Neuron (in vitro differentiated cells): ENCODE data around the gene LRRN3.

Source experiments
- H2AFZ ChIP-seq: one replicate; pipeline ENCODE4 v1.6.1; 2013; ENCODE audit warnings: low read depth, mild to moderate bottlenecking, inconsistent platforms, low read length, moderate library complexity
- H3K27me3 ChIP-seq: one replicate; pipeline ENCODE4 v1.6.1; 2013; ENCODE audit warnings: low read length; ENCODE audit not compliant: insufficient read depth
- H3K36me3 ChIP-seq: one replicate; pipeline ENCODE4 v1.6.1; 2013; ENCODE audit warnings: low read length; ENCODE audit not compliant: insufficient read depth
- H3K4me1 ChIP-seq: one replicate; pipeline ENCODE4 v1.6.1; 2013; ENCODE audit warnings: low read length; ENCODE audit not compliant: insufficient read depth
- H3K4me3 ChIP-seq: 2 replicates; pipeline ENCODE4 v1.5.1; 2013; ENCODE audit warnings: mild to moderate bottlenecking, low read length, moderate library complexity
- H3K9me3 ChIP-seq: one replicate; pipeline ENCODE4 v1.6.1; 2013; ENCODE audit warnings: low read length

Gene LRRN3

GRCh38 chr7:111083413-111083812 lies 7.5 kb upstream of the LRRN3 start:
- Histone ChIP-seq H3K27me3 (no peaks in the 10 kb centered on the region), H3K4me1 (peaks cover 33% of the 10 kb centered on the region), H3K4me3 (no peak overlapping the region), H3K36me3 (no peaks in the 10 kb centered on the region), H2AFZ (peak overlapping the region; percentile 37), H3K9me3 (no peaks in the 10 kb centered on the region)

- Histone ChIP-seq H2AFZ (no peak overlapping the region), H3K4me1 (peaks cover 33% of the 10 kb centered on the region), H3K4me3 (no peak overlapping the region), H3K36me3 (no peaks in the 10 kb centered on the region), H3K27me3 (no peaks in the 10 kb centered on the region), H3K9me3 (no peaks in the 10 kb centered on the region)
Measured at GRCh38 chr7:111085356-111085755, 5.6 kb upstream of the LRRN3 start.

- no peaks in the 10 kb centered on the region for H3K9me3 ChIP-seq
- no peak overlapping the region for H3K4me3 ChIP-seq
Measured at GRCh38 chr7:111086532-111086931, 4.4 kb upstream of the LRRN3 start.

GRCh38 chr7:111088328-111088727 lies 2.6 kb upstream of the LRRN3 start:
- Histone ChIP-seq H3K27me3 (no peaks in the 10 kb centered on the region), H3K4me3 (no peak overlapping the region), H3K4me1 (peaks cover 19% of the 10 kb centered on the region), H3K9me3 (no peaks in the 10 kb centered on the region), H2AFZ (no peak overlapping the region), H3K36me3 (no peaks in the 10 kb centered on the region)

More at GRCh38 chr7:111086532-111086931, 4.4 kb upstream of the LRRN3 start:
- H2AFZ ChIP-seq, result no peak overlapping the region
- H3K36me3 ChIP-seq, result no peaks in the 10 kb centered on the region
- no peaks in the 10 kb centered on the region for H3K27me3 ChIP-seq
- peaks cover 27% of the 10 kb centered on the region for H3K4me1 ChIP-seq

- H3K36me3 ChIP-seq, result no peaks in the 10 kb centered on the region
- H3K4me3 ChIP-seq, result no peak overlapping the region
- no peaks in the 10 kb centered on the region for H3K9me3 ChIP-seq
Measured at GRCh38 chr7:111089822-111090426, 1.0 kb upstream of the LRRN3 start.

GRCh38 chr7:111091593-111092358 lies 849 bp downstream of the LRRN3 start:
- no peaks in the 10 kb centered on the region for H3K9me3 ChIP-seq
- no peaks in the 10 kb centered on the region for H3K36me3 ChIP-seq
- H2AFZ ChIP-seq, result peak overlapping the region; percentile 6
- peak overlapping the region; percentile 74 for H3K4me3 ChIP-seq
- peaks cover 41% of the 10 kb centered on the region for H3K4me1 ChIP-seq
- H3K27me3 ChIP-seq, result no peaks in the 10 kb centered on the region

More at GRCh38 chr7:111089822-111090426, 1.0 kb upstream of the LRRN3 start:
- H2AFZ ChIP-seq, result no peak overlapping the region
- no peaks in the 10 kb centered on the region for H3K27me3 ChIP-seq
- H3K4me1 ChIP-seq, result peaks cover 29% of the 10 kb centered on the region

- H3K36me3 ChIP-seq, result no peaks in the 10 kb centered on the region
- H3K4me1 ChIP-seq, result peaks cover 46% of the 10 kb centered on the region
- no peaks in the 10 kb centered on the region for H3K27me3 ChIP-seq
- no peaks in the 10 kb centered on the region for H3K9me3 ChIP-seq
- H3K4me3 ChIP-seq, result peak overlapping the region; percentile 74
- H2AFZ ChIP-seq, result peak overlapping the region; percentile 10
Measured at GRCh38 chr7:111092406-111093236, 1.7 kb downstream of the LRRN3 start.

- Histone ChIP-seq H3K4me1 (peaks cover 46% of the 10 kb centered on the region), H2AFZ (no peak overlapping the region), H3K4me3 (peak overlapping the region; percentile 74)
Measured at GRCh38 chr7:111093496-111093895, 2.6 kb downstream of the LRRN3 start.

GRCh38 chr7:111094419-111094818 lies 3.5 kb downstream of the LRRN3 start:
- H3K36me3 ChIP-seq, result no peaks in the 10 kb centered on the region
- H3K9me3 ChIP-seq, result no peaks in the 10 kb centered on the region
- H2AFZ ChIP-seq, result no peak overlapping the region
- peak overlapping the region; percentile 74 for H3K4me3 ChIP-seq
- peaks cover 46% of the 10 kb centered on the region for H3K4me1 ChIP-seq
- H3K27me3 ChIP-seq, result no peaks in the 10 kb centered on the region

More at GRCh38 chr7:111093496-111093895, 2.6 kb downstream of the LRRN3 start:
- no peaks in the 10 kb centered on the region for H3K36me3 ChIP-seq
- no peaks in the 10 kb centered on the region for H3K27me3 ChIP-seq
- H3K9me3 ChIP-seq, result no peaks in the 10 kb centered on the region

GRCh38 chr7:111096997-111097396 lies 6.1 kb downstream of the LRRN3 start:
- Histone ChIP-seq H3K27me3 (no peaks in the 10 kb centered on the region), H3K4me1 (peaks cover 41% of the 10 kb centered on the region), H3K9me3 (no peaks in the 10 kb centered on the region), H3K4me3 (no peak overlapping the region), H2AFZ (no peak overlapping the region), H3K36me3 (peaks cover 11% of the 10 kb centered on the region)

GRCh38 chr7:111098011-111098925 lies 7.3 kb downstream of the LRRN3 start:
- Histone ChIP-seq H3K4me1 (peaks cover 33% of the 10 kb centered on the region), H2AFZ (no peak overlapping the region)

GRCh38 chr7:111098926-111099250 lies 8.0 kb downstream of the LRRN3 start:
- H3K4me1 ChIP-seq, result peaks cover 28% of the 10 kb centered on the region

More at GRCh38 chr7:111098011-111098925, 7.3 kb downstream of the LRRN3 start:
- peaks cover 16% of the 10 kb centered on the region for H3K36me3 ChIP-seq
- H3K27me3 ChIP-seq, result no peaks in the 10 kb centered on the region
- H3K4me3 ChIP-seq, result no peak overlapping the region
- H3K9me3 ChIP-seq, result no peaks in the 10 kb centered on the region

More at GRCh38 chr7:111098926-111099250, 8.0 kb downstream of the LRRN3 start:
- H3K9me3 ChIP-seq, result no peaks in the 10 kb centered on the region
- peaks cover 18% of the 10 kb centered on the region for H3K36me3 ChIP-seq
- H2AFZ ChIP-seq, result no peak overlapping the region
- no peaks in the 10 kb centered on the region for H3K27me3 ChIP-seq
- H3K4me3 ChIP-seq, result no peak overlapping the region
